Neural progenitor cell (in vitro differentiated cells): Measurements from ENCODE around the gene PRDX6. TPM values are rescaled to one million over a fixed set of nuclear protein-coding genes. Genes with fewer than 3 reads are reported as not detected.

Source experiments
- DNase-seq: peaks from one replicate; pipeline ENCODE4 v3.0.0-alpha.2; 2016; ENCODE audit warnings: low spot score
- H2AFZ ChIP-seq: fragments of 200-600 bp; sonication (generic); replicated peaks from 2 replicates; pipeline ENCODE4 v1.6.1; 2016; ENCODE audit warnings: antibody characterized with exemption
- H3F3A ChIP-seq: fragments of 200-600 bp; sonication (generic); 2 replicates; pipeline ENCODE4 v1.6.1; 2016; ENCODE audit warnings: antibody characterized with exemption, low read depth
- H3K27ac ChIP-seq: fragments of 200-600 bp; sonication (generic); 2 replicates; pipeline ENCODE4 v1.5.1; 2016; ENCODE audit warnings: mild to moderate bottlenecking
- H3K27me3 ChIP-seq: fragments of 200-600 bp; sonication (generic); 2 replicates; pipeline ENCODE4 v1.6.1; 2016; ENCODE audit warnings: mild to moderate bottlenecking, moderate library complexity
- H3K36me3 ChIP-seq: fragments of 200-600 bp; sonication (generic); 2 replicates; pipeline ENCODE4 v1.5.1; 2016
- H3K4me1 ChIP-seq: fragments of 200-600 bp; sonication (generic); 2 replicates; pipeline ENCODE4 v1.6.1; 2016; ENCODE audit warnings: mixed run types
- H3K4me2 ChIP-seq: fragments of 200-600 bp; sonication (generic); 2 replicates; pipeline ENCODE4 v1.6.1; 2016
- H3K4me3 ChIP-seq: fragments of 200-600 bp; sonication (generic); 2 replicates; pipeline ENCODE4 v1.5.1; 2016
- H3K79me2 ChIP-seq: fragments of 200-600 bp; sonication (generic); 2 replicates; pipeline ENCODE4 v1.6.1; 2016; ENCODE audit warnings: low read depth
- H3K9ac ChIP-seq: fragments of 200-600 bp; sonication (generic); 2 replicates; pipeline ENCODE4 v1.6.1; 2016
- H3K9me3 ChIP-seq: fragments of 200-600 bp; sonication (generic); 2 replicates; pipeline ENCODE4 v1.5.1; 2016; ENCODE audit warnings: low read depth
- H4K20me1 ChIP-seq: fragments of 200-600 bp; sonication (generic); 2 replicates; pipeline ENCODE4 v1.6.1; 2016; ENCODE audit warnings: low read depth
- H3K27ac Mint-ChIP-seq: 3 replicates; pipeline ENCODE4 v1.8.0; 2021; ENCODE audit warnings: mixed read lengths
- H3K27me3 Mint-ChIP-seq: 2 replicates; pipeline ENCODE4 v1.8.0; 2022; ENCODE audit warnings: low read depth, mild to moderate bottlenecking, inconsistent platforms, moderate library complexity, mixed read lengths; ENCODE audit not compliant: insufficient read depth
- H3K36me3 Mint-ChIP-seq: 3 replicates; pipeline ENCODE4 v1.8.0; 2021; ENCODE audit warnings: mixed read lengths
- H3K4me1 Mint-ChIP-seq: 3 replicates; pipeline ENCODE4 v1.8.0; 2021; ENCODE audit warnings: mixed read lengths
- H3K4me3 Mint-ChIP-seq: 3 replicates; pipeline ENCODE4 v1.8.0; 2021; ENCODE audit warnings: mild to moderate bottlenecking, moderate library complexity, mixed read lengths
- H3K9me3 Mint-ChIP-seq: 3 replicates; pipeline ENCODE4 v1.8.0; 2020; ENCODE audit warnings: mixed read lengths
- EZH2 ChIP-seq: fragments of 200-600 bp; sonication (generic); IDR thresholded peaks from 2 replicates; pipeline ENCODE4 v1.6.1; 2017; ENCODE audit warnings: antibody characterized with exemption, mild to moderate bottlenecking, moderate library complexity
- EZH2phosphoT487 ChIP-seq: fragments of 200-600 bp; sonication (generic); IDR thresholded peaks from 2 replicates; pipeline ENCODE4 v1.6.1; 2017; ENCODE audit warnings: antibody characterized with exemption
- total RNA-seq: library from RNA; depleted of rRNA; stranded (reverse); fragments of >200 nt; gene quantifications from 2 replicates; pipeline ENCODE4 v1.2.3, GENCODE V29; 2015; ENCODE audit warnings: low replicate concordance
- TF ChIP-seq, protein P1 (sequence below): fragments of 200-600 bp; sonication (generic); IDR thresholded peaks from 2 replicates; pipeline ENCODE4 v1.5.1; 2017; ENCODE audit warnings: antibody characterized with exemption, mild to moderate bottlenecking

The PRDX6 gene
- total RNA-seq, 1 donor from 2014 or later, result 441 TPM

DNA sequence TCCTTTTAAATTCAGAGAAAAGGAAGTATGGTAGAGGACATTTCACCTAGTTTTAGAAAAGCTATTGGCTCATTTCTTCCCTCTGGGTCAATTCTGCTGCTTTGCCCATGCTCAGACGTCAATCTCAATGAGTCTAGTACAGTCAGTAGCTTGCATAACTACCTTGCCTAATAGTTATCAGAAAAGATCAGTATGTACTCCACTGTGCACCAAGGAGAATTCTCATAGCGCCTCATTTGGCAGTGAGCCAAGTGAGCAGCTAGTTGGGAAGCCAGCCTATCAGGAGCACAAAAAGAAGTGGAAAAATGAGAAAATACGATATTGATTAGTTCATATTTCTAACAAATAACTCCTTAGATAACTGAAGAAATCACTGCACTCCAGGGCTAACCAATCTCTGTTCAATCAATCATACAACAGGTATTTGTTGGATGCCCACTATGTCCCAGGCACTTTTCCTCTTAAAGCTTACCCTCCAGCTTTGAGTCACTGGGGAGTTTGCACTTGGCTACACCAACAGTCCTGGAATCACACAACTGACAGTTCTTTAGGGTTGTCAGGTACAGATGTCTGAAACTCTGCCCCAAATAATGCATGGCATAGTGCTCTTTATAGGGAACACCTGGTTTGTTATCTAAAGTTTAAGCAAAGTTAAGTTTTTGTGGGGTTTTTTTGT lies 50.2 kb downstream of the PRDX6 start:
- TF ChIP-seq, protein P1, sequence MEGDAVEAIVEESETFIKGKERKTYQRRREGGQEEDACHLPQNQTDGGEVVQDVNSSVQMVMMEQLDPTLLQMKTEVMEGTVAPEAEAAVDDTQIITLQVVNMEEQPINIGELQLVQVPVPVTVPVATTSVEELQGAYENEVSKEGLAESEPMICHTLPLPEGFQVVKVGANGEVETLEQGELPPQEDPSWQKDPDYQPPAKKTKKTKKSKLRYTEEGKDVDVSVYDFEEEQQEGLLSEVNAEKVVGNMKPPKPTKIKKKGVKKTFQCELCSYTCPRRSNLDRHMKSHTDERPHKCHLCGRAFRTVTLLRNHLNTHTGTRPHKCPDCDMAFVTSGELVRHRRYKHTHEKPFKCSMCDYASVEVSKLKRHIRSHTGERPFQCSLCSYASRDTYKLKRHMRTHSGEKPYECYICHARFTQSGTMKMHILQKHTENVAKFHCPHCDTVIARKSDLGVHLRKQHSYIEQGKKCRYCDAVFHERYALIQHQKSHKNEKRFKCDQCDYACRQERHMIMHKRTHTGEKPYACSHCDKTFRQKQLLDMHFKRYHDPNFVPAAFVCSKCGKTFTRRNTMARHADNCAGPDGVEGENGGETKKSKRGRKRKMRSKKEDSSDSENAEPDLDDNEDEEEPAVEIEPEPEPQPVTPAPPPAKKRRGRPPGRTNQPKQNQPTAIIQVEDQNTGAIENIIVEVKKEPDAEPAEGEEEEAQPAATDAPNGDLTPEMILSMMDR, result no peak
- TF ChIP-seq EZH2phosphoT487 (no peak), EZH2 (no peak)
- no peaks in the 10 kb centered on the region for H3K79me2 ChIP-seq
- H3K4me3 ChIP-seq, result no peak overlapping the region
- H3K36me3 ChIP-seq, result no peaks in the 10 kb centered on the region
- Mint-ChIP-seq H3K36me3 (no peaks in the 10 kb centered on the region), H3K9me3 (no peaks in the 10 kb centered on the region), H3K27ac (no peak overlapping the region), H3K4me3 (no peak overlapping the region), H3K27me3 (no peaks in the 10 kb centered on the region), H3K4me1 (peaks cover 22% of the 10 kb centered on the region)
- H3K27me3 ChIP-seq, result no peaks in the 10 kb centered on the region
- no peaks in the 10 kb centered on the region for H3K9me3 ChIP-seq
- no peak overlapping the region for H2AFZ ChIP-seq
- H3K4me2 ChIP-seq, result no peak overlapping the region
- DNase-seq, result no peak
- peaks cover 24% of the 10 kb centered on the region for H3K4me1 ChIP-seq
- no peaks in the 10 kb centered on the region for H4K20me1 ChIP-seq
- H3F3A ChIP-seq, result peaks cover 6% of the 10 kb centered on the region
- H3K27ac ChIP-seq, result no peak overlapping the region
- H3K9ac ChIP-seq, result no peak overlapping the region

- H3K27me3 Mint-ChIP-seq, result no peaks in the 10 kb centered on the region
- H3K9me3 Mint-ChIP-seq, result no peaks in the 10 kb centered on the region
- H3K9ac ChIP-seq, result no peak overlapping the region
- H4K20me1 ChIP-seq, result no peaks in the 10 kb centered on the region
- no peaks in the 10 kb centered on the region for H3K79me2 ChIP-seq
- peaks cover 22% of the 10 kb centered on the region for H3K4me1 Mint-ChIP-seq
- peaks cover 25% of the 10 kb centered on the region for H3K4me1 ChIP-seq
- no peaks in the 10 kb centered on the region for H3K27me3 ChIP-seq
- H3K27ac Mint-ChIP-seq, result no peak overlapping the region
- H3K4me2 ChIP-seq, result no peak overlapping the region
- H3K9me3 ChIP-seq, result no peaks in the 10 kb centered on the region
- no peak for DNase-seq
- H3K4me3 Mint-ChIP-seq, result no peak overlapping the region
- no peaks in the 10 kb centered on the region for H3K36me3 Mint-ChIP-seq
- peak overlapping the region; percentile 14 for H2AFZ ChIP-seq
- TF ChIP-seq EZH2phosphoT487 (no peak), EZH2 (no peak)
- TF ChIP-seq, protein P1, result no peak
- peaks cover 6% of the 10 kb centered on the region for H3F3A ChIP-seq
- no peak overlapping the region for H3K27ac ChIP-seq
- H3K4me3 ChIP-seq, result no peak overlapping the region
- H3K36me3 ChIP-seq, result no peaks in the 10 kb centered on the region
Measured at GRCh38 chr1:173529106-173529505, 52.0 kb downstream of the PRDX6 start.

DNA sequence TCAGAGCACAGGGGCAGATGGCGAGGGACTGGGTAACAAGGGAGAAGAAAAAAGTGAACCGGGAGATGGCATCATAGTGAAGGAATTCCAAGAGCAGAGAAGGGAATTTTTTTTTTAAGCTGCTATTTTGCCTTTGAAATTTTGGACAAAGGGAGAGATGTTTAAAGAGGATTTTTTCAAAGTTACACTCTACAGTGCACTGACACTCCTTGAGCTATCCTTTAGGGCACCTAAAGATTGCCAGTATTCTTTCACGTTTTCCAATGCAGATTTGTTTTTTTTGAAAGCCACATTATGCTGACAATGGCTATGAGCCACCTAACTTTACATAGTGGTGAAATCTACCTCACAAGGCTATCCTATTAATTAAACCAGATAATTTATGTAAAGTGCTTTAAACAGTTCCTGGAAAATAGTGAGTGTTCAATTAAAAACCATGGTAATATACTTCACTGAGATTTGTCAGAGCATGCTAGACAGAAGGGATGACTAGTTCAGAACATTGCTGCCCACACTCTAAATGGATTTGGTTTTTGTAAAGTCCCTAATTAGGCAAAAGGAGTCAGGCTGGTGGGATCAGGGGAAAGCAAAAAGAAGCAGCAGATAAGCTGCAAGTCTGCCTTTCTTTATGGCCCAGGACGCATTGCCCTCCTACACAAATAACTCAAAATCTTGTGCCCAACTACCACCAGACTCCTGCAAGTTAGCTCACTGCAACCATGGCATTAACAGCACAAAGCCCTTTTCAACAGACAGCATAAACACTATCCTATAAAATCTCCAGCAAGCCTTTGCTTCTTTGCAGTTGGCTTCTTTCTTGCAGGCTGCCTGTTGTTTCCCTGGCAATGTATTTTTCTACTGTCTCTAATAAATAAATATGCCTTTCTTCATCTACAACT lies 53.9 kb downstream of the PRDX6 start:
- no peak overlapping the region for H3K4me3 ChIP-seq
- no peaks in the 10 kb centered on the region for H4K20me1 ChIP-seq
- H3K36me3 Mint-ChIP-seq, result no peaks in the 10 kb centered on the region
- H3F3A ChIP-seq, result peaks cover 6% of the 10 kb centered on the region
- peak; percentile 37 for DNase-seq
- H3K27ac Mint-ChIP-seq, result peak overlapping the region; percentile 68
- peaks cover 22% of the 10 kb centered on the region for H3K4me1 Mint-ChIP-seq
- H3K9me3 ChIP-seq, result no peaks in the 10 kb centered on the region
- no peak overlapping the region for H3K4me3 Mint-ChIP-seq
- peak overlapping the region; percentile 74 for H2AFZ ChIP-seq
- H3K27ac ChIP-seq, result no peak overlapping the region
- no peaks in the 10 kb centered on the region for H3K79me2 ChIP-seq
- no peaks in the 10 kb centered on the region for H3K36me3 ChIP-seq
- H3K9ac ChIP-seq, result no peak overlapping the region
- no peaks in the 10 kb centered on the region for H3K27me3 ChIP-seq
- H3K27me3 Mint-ChIP-seq, result no peaks in the 10 kb centered on the region
- H3K4me1 ChIP-seq, result peaks cover 25% of the 10 kb centered on the region
- no peaks in the 10 kb centered on the region for H3K9me3 Mint-ChIP-seq
- TF ChIP-seq, protein P1, result no peak
- TF ChIP-seq EZH2 (no peak), EZH2phosphoT487 (no peak)
- peak overlapping the region; percentile 43 for H3K4me2 ChIP-seq
